Thyroid gland (tissue), 4 donors: ENCODE measurements around the gene CDH22. TPM values are rescaled to one million over a fixed set of nuclear protein-coding genes. Genes with fewer than 3 reads are reported as not detected.

Experiments used
- DNase-seq, 2 donors: peaks; one replicate each; pipeline ENCODE4 v3.0.0-alpha.2; 2019
- H3K27ac ChIP-seq, 3 donors: fragments of 200-600 bp; sonication (generic); 1 replicate in 2 of 3; 2 replicates in 1 of 3; pipeline ENCODE4 v1.5.1; 2016 to 2019; ENCODE audit warnings: mild to moderate bottlenecking in 1 of 3, moderate library complexity in 1 of 3
- H3K27me3 ChIP-seq: fragments of 200-600 bp; sonication (generic); one replicate; pipeline ENCODE4 v1.5.1; 2019
- H3K36me3 ChIP-seq, 2 donors: fragments of 200-600 bp; sonication (generic); one replicate each; pipeline ENCODE4 v1.5.1; 2016 to 2019
- H3K4me1 ChIP-seq, 2 donors: fragments of 200-600 bp; sonication (generic); one replicate each; pipeline ENCODE4 v1.5.1; 2017 to 2019
- H3K4me3 ChIP-seq, 3 donors: fragments of 200-600 bp; sonication (generic); replicated peaks in 1 of 3; 1 replicate in 2 of 3; 2 replicates in 1 of 3; pipeline ENCODE4 v1.5.1; 2016; ENCODE audit warnings: mild to moderate bottlenecking in 1 of 3
- H3K9me3 ChIP-seq: fragments of 200-600 bp; sonication (generic); one replicate; pipeline ENCODE4 v1.5.1; 2017
- CTCF ChIP-seq, 6 experiments: fragments of 200-600 bp in 3 of 6; fragments of 450-650 bp in 3 of 6; sonication (generic) in 3 of 6; IDR thresholded peaks; one replicate each; pipeline ENCODE4 v1.5.1; 2016 to 2019; ENCODE audit warnings: antibody characterized with exemption in 6 of 6, mild to moderate bottlenecking in 2 of 6, inconsistent platforms in 1 of 6, moderate library complexity in 1 of 6
- POLR2A ChIP-seq, 2 donors: fragments of 450-650 bp; IDR thresholded peaks; one replicate each; pipeline ENCODE4 v1.6.1; 2017; ENCODE audit warnings: antibody characterized with exemption in 2 of 2, mild to moderate bottlenecking in 2 of 2, moderate library complexity in 1 of 2
- WGBS, 2 donors: methylation state at CpG; one replicate each; pipeline ENCODE4 v1.1.5; 2017; 5-methylcytosine and 5-hydroxymethylcytosine counted together
- intact Hi-C: fragments of 100-400 bp; cut with DNase I; formaldehyde crosslinking; loops from one replicate; pipeline ENCODE4 v1.15.1; 2023
- total RNA-seq, 4 donors: library from RNA; depleted of rRNA; stranded (reverse); fragments of >200 nt; gene quantifications; one replicate each; pipeline ENCODE4 v1.2.3, GENCODE V29; 2016

CDH22 gene
- total RNA-seq, 4 donors from 2014 or later = 0.38 to 3.0 (median 1.2) TPM

GRCh38 chr20:46195264-46196036 is 112.8 kb downstream of the CDH22 start:
- H3K4me3 ChIP-seq = no peak overlapping the region
- H3K4me1 ChIP-seq = no peaks in the 10 kb centered on the region
- no peaks in the 10 kb centered on the region for H3K27me3 ChIP-seq
- H3K36me3 ChIP-seq = no peaks in the 10 kb centered on the region
- H3K27ac ChIP-seq = no peak overlapping the region
- H3K9me3 ChIP-seq = no peaks in the 10 kb centered on the region
- DNase-seq = no peak
- TF ChIP-seq POLR2A (IDR thresholded peaks at IDR 0.05) (no peak), CTCF (IDR thresholded peaks at IDR 0.05) (no peak)
- intact Hi-C loops = no loop called here
- 56 to 59% methylated on average over 17 of the region's 17 CpGs for WGBS, 2 donors

GRCh38 chr20:46194409-46194808 is 113.9 kb downstream of the CDH22 start:
- no peak for TF ChIP-seq POLR2A (IDR thresholded peaks at IDR 0.05)
- no peak for TF ChIP-seq CTCF (IDR thresholded peaks at IDR 0.05)
- DNase-seq = no peak
- Histone ChIP-seq H3K9me3 (no peaks in the 10 kb centered on the region), H3K27me3 (no peaks in the 10 kb centered on the region), H3K4me3 (no peak overlapping the region), H3K4me1 (no peaks in the 10 kb centered on the region), H3K36me3 (no peaks in the 10 kb centered on the region), H3K27ac (no peak overlapping the region)
- 87 to 94% methylated on average over 4 of the region's 4 CpGs for WGBS, 2 donors
- intact Hi-C loops = no loop called here

- DNase-seq = no peak
- TF ChIP-seq CTCF (IDR thresholded peaks at IDR 0.05) = no peak
- no peak for TF ChIP-seq POLR2A (IDR thresholded peaks at IDR 0.05)
- Histone ChIP-seq H3K4me1 (no peaks in the 10 kb centered on the region), H3K27me3 (no peaks in the 10 kb centered on the region), H3K36me3 (no peaks in the 10 kb centered on the region), H3K27ac (no peak overlapping the region), H3K9me3 (no peaks in the 10 kb centered on the region), H3K4me3 (no peak overlapping the region)
- intact Hi-C loops = no loop called here
- 0 to 7% methylated on average over 2 to 6 of the region's 6 CpGs for WGBS, 2 donors
Observed at GRCh38 chr20:46192376-46192944, 115.8 kb downstream of the CDH22 start.

- 71 to 76% methylated on average over 3 of the region's 3 CpGs for WGBS, 2 donors
- no peak for DNase-seq
- Histone ChIP-seq H3K27ac (no peak overlapping the region), H3K4me1 (no peaks in the 10 kb centered on the region), H3K4me3 (no peak overlapping the region), H3K9me3 (no peaks in the 10 kb centered on the region), H3K27me3 (no peaks in the 10 kb centered on the region), H3K36me3 (no peaks in the 10 kb centered on the region)
- no peak for TF ChIP-seq CTCF (IDR thresholded peaks at IDR 0.05)
- TF ChIP-seq POLR2A (IDR thresholded peaks at IDR 0.05) = no peak
- intact Hi-C loops = no loop called here
Observed at GRCh38 chr20:46191611-46192010, 116.7 kb downstream of the CDH22 start.

GRCh38 chr20:46191168-46191540 is 117.1 kb downstream of the CDH22 start:
- no peak for TF ChIP-seq CTCF (IDR thresholded peaks at IDR 0.05)
- TF ChIP-seq POLR2A (IDR thresholded peaks at IDR 0.05) = no peak
- Histone ChIP-seq H3K36me3 (no peaks in the 10 kb centered on the region), H3K4me3 (no peak overlapping the region), H3K9me3 (no peaks in the 10 kb centered on the region), H3K27me3 (no peaks in the 10 kb centered on the region), H3K27ac (no peak overlapping the region), H3K4me1 (no peaks in the 10 kb centered on the region)
- DNase-seq = no peak
- intact Hi-C loops = no loop called here
- 78 to 81% methylated on average over 4 of the region's 4 CpGs for WGBS, 2 donors
